RPMI8226 (cell line): Measurements from ENCODE around the gene EPB41.
A peak's percentile ranks its signal among the peaks of the same experiment; 100 is the strongest.

Source experiments
- DNase-seq: peaks from one replicate; pipeline ENCODE4 v3.0.0-alpha.2; 2015

The EPB41 gene

GRCh38 chr1:28891256-28891655, 23.1 kb upstream of the EPB41 start:
- DNase-seq: no peak

- no peak for DNase-seq
Observed at GRCh38 chr1:28893403-28894102, 20.8 kb upstream of the EPB41 start.

- no peak for DNase-seq
Observed at GRCh38 chr1:28894785-28895184, 19.6 kb upstream of the EPB41 start.

GRCh38 chr1:28895896-28896608, 18.3 kb upstream of the EPB41 start:
- DNase-seq: no peak

GRCh38 chr1:28896609-28896986, 17.8 kb upstream of the EPB41 start:
- DNase-seq: no peak

- no peak for DNase-seq
Observed at GRCh38 chr1:28897789-28898188, 16.6 kb upstream of the EPB41 start.

GRCh38 chr1:28898405-28898881, 15.9 kb upstream of the EPB41 start:
- DNase-seq: no peak

GRCh38 chr1:28899267-28899666, 15.1 kb upstream of the EPB41 start:
- no peak for DNase-seq

- no peak for DNase-seq
Observed at GRCh38 chr1:28900562-28900961, 13.8 kb upstream of the EPB41 start.

- DNase-seq: no peak
Observed at GRCh38 chr1:28902738-28903137, 11.6 kb upstream of the EPB41 start.

- DNase-seq: no peak
Observed at GRCh38 chr1:28905921-28906666, 8.3 kb upstream of the EPB41 start.

- no peak for DNase-seq
Observed at GRCh38 chr1:28909198-28909597, 5.2 kb upstream of the EPB41 start.

- DNase-seq: no peak
Observed at GRCh38 chr1:28910379-28911115, 3.8 kb upstream of the EPB41 start.

GRCh38 chr1:28913786-28914227, 562 bp upstream of the EPB41 start:
- no peak for DNase-seq

- peak; percentile 73 for DNase-seq
Observed at GRCh38 chr1:28915031-28915895, 894 bp downstream of the EPB41 start.

GRCh38 chr1:28917757-28918118, 3.4 kb downstream of the EPB41 start:
- DNase-seq: no peak

- no peak for DNase-seq
Observed at GRCh38 chr1:28921286-28921869, 7.0 kb downstream of the EPB41 start.

GRCh38 chr1:28925350-28925891, 11.1 kb downstream of the EPB41 start:
- no peak for DNase-seq

- DNase-seq: peak; percentile 90
Observed at GRCh38 chr1:28926629-28927265, 12.4 kb downstream of the EPB41 start.

GRCh38 chr1:28927266-28927647, 12.9 kb downstream of the EPB41 start:
- peak; percentile 14 for DNase-seq
